ENCODE results near the gene LMNTD2.

DNA sequence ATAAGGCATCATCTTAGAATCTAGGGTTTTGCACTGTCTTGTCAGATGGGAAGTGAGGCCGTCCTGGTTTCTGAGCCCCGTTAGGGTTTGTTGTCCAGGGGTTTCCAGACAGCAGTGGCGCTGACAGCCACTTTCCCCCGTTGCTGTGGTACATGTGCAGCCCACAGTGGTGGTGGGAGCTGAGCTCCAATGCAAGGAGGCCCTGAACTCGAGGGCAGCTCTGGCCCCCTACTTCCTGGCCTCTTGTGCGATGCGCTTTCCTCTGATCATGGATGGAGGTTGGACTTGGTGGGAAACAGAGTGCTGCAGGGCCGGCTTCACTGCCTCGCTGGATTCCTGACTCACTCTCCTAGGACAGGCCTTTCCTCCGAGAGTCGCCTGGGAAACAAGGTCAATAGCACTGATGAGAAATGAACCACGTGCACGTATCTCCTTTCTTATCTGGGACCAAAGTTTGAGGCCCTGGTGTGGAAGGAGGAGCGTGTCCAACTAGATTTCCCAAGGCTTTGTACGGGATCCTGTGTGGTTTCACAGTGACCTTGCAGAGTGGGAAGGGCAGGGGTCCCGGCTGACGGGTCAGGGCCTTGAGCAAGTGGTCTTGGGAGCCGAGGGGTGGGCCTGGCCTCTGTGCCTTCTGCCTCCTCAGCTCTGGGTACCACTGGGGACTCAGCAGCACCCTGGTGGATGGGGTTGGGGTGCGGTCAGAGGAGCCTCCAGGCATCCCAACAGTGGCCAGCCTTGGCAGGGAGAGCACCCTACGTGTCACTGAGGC is 19.5 kb upstream of the LMNTD2 start:
- TF ChIP-seq POLR2A (IDR thresholded peaks at IDR 0.05; ENCODE audit: low read depth, low read length) (no peak), EZH2 (IDR thresholded peaks at IDR 0.05; ENCODE audit: borderline replicate concordance, low read depth, low read length, severe bottlenecking) (no peak), CTCF (IDR thresholded peaks at IDR 0.05; ENCODE audit: extremely low read depth in 1 of 2, insufficient read depth in 1 of 2, low read depth in 1 of 2, low read length in 2 of 2) (no peak)
